ENCODE data around the gene PCMTD2.
"Not testable (repeated sequence)": the region's sequence is repeated elsewhere in the genome, so short reads cannot be mapped to it uniquely, and the experiment has no call there.

The PCMTD2 gene

GRCh38 chr20:64224351-64225170, 31.0 kb upstream of the PCMTD2 start:
- DNase-seq (ENCODE audit: low read depth in 3 of 3) = no peak

- no peak for DNase-seq (ENCODE audit: low read depth in 3 of 3)
Observed at GRCh38 chr20:64225171-64225595, 30.4 kb upstream of the PCMTD2 start.

- DNase-seq (ENCODE audit: low read depth in 3 of 3) = no peak
Observed at GRCh38 chr20:64225828-64226598, 29.5 kb upstream of the PCMTD2 start.

DNA sequence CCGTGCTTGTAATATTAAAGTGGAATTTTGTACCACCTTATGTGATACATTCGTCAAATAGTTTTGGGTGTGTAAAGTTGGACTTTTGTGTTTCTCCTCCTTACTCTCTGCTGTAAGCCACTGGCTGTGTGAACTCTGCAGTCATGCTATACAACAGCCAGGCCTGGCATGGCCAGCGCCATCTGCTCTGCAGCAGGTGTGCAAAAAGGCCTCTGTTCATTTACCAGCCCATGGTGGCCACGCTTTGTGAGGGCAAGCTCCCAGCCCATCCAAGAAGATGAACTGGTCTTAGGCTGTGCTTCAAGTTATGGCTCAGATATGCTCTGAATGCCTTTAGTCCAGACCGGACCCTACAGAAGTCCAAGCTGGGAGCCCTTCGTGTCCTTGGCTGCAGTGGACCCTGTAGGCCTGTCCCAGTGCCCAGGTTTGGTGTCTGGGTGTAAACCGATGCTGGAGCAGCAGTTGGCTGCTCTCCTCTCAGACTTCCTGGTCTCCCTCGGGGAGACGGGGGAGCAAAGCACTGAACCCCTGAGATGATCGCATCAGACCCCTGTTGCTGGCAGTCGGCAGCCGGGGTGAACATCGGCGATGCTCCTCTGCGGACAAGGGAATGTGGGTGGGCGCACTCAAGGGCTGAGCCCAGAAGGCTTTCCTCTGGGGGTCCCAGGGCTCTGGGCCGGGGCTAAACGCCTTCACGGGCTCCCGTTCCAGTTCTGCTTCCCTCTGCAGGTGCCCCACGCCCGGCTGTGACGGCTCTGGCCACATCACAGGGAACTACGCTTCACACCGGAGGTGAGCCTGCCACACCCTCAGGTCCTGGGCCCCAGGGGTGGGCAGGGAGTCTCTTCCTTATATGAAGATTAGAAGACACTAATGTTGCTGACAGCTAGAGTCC, 28.6 kb upstream of the PCMTD2 start:
- peak in 1 of 3 experiments; percentile 7 for DNase-seq (ENCODE audit: low read depth in 3 of 3)

GRCh38 chr20:64228086-64228653, 27.4 kb upstream of the PCMTD2 start:
- no peak for DNase-seq (ENCODE audit: low read depth in 3 of 3)

GRCh38 chr20:64228751-64229506, 26.6 kb upstream of the PCMTD2 start:
- no peak for DNase-seq (ENCODE audit: low read depth in 3 of 3)

GRCh38 chr20:64229507-64230061, 26.0 kb upstream of the PCMTD2 start:
- DNase-seq (ENCODE audit: low read depth in 3 of 3) = no peak

DNA sequence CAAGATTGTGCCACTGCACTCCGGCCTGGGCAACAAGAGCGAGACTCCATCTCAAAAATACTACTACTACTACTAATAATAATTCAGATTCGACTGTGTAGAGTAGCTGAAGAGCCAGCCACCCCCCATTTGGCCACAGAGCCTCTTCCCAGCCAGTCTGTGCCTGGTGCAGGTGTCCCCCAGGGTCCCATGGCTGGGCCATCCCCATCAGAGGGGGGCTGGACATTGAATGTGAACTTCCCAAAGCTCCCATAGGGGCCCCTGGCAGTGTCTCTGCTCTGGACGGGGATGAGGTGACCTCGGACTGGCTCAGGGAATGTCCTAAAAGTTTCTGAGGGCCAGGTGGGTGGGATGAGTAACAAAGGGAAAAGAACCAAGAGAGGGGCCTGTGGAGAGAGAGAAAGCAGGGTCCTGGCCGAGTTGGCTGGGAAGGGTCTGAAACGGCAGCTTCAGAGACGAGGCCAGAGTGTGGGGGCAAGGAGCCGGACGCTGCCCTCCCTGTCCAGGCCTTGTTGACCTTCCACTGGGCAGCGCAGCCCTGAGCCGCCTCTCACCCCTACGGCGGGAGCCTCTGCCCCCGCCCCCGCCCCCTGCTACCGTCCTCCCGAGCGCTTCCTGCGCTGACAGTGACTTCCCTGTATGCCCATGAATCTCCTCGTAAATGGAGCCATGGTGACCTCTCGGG, 24.9 kb upstream of the PCMTD2 start:
- no peak for DNase-seq (ENCODE audit: low read depth in 3 of 3)

- no peak for DNase-seq (ENCODE audit: low read depth in 3 of 3)
Observed at GRCh38 chr20:64231621-64232550, 23.7 kb upstream of the PCMTD2 start.

- no peak for DNase-seq (ENCODE audit: low read depth in 3 of 3)
Observed at GRCh38 chr20:64232794-64233193, 22.8 kb upstream of the PCMTD2 start.

DNA sequence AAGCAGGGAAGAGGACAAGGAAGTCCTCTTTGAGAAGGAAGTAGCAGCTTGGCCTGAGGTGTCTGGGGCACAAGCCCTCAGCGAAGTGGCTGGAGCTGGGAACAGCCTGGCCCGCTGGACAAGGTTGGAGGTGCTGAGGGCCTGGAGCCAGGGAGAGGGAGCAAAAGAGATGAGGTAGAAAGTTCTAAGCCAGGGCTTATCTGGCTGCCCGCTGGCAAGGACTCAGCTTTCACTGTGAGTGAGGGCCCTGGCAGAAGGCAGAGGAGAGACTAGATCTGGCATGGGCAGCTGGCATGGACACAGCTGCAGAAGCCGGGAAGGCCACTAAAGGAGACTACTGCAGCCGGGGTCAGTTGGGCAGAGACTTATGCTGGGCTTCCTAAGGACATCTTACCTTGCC, 21.8 kb upstream of the PCMTD2 start:
- DNase-seq (ENCODE audit: low read depth in 3 of 3) = no peak

DNA sequence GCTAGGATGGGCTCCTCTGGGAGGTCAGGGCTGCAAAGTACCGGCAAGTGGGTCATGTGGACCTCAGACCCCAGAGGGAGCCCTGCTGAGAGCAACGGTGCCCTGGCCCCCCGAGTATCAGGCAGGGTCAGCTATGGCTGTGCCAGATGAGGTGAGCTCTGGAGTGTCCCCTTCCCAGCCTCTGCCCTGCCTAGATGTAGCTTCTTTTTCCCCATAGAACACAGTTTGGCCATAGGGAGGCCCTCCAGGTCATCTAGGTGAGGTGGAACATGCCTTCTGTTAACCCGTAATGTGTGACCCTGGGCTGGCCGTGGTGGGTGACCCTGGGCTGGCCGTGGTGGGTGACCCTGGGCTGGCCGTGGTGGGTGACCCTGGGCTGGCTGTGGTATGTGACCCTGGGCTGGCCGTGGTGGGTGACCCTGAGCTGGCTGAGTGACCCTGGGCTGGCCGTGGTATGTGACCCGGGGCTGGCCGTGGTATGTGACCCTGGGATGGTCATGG, 21.2 kb upstream of the PCMTD2 start:
- DNase-seq (ENCODE audit: low read depth in 3 of 3) = no peak

DNA sequence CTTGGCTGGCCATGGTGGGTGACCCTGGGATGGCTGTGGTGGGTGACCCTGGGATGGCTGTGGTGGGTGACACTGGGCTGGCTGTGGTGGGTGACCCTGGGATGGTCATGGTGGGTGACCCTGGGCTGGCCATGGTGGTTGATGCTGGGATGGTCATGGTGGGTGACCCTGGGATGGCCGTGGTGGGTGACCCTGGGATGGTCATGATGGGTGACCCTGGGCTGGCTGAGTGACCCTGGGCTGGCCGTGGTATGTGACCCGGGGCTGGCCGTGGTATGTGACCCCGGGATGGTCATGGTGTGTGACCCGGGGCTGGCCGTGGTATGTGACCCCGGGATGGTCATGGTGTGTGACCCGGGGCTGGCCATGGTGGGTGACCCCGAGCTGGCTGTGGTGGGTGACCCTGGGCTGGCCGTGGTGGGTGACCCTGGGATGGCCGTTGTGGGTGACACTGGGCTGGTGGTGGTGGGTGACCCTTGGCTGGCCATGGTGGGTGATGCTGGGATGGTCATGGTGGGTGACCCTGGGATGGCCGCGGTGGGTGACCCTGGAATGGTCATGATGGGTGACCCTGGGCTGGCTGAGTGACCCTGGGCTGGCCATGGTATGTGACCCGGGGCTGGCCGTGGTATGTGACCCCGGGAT, 20.5 kb upstream of the PCMTD2 start:
- DNase-seq (ENCODE audit: low read depth in 3 of 3) = not testable (repeated sequence)

- no peak for DNase-seq (ENCODE audit: low read depth in 3 of 3)
Observed at GRCh38 chr20:64236137-64237088, 19.1 kb upstream of the PCMTD2 start.

DNA sequence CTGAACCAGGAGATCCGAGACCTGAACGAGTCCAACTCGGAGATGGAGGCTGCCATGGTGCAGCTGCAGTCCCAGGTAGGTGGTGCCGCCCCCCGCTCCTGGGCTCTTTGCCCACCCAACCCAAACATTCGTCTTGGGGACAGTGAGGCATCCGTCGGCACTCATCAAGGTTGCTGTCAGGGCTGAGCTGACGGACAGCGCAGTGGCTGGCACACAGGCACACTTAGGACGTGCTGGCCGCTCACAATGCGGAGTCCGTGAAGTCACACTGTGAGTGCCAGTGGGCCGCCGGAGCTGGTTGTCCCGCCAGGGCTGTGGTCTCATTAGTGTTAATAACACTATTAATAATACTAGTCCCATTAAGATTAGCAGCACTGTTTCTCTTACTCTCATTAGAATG, 18.2 kb upstream of the PCMTD2 start:
- no peak for DNase-seq (ENCODE audit: low read depth in 3 of 3)

- DNase-seq (ENCODE audit: low read depth in 3 of 3) = no peak
Observed at GRCh38 chr20:64238115-64238825, 17.3 kb upstream of the PCMTD2 start.
